K562 (cell line): Measurements from ENCODE around the gene GLYATL1. TPM values are rescaled to one million over a fixed set of nuclear protein-coding genes. Genes with fewer than 3 reads are reported as not detected.

ENCODE experiments used
- ATAC-seq: fragments of 200-7000 bp; cut with Tn5 transposase; 3 replicates; pipeline ENCODE4 v1.9.1; 2020; ENCODE audit warnings: moderate library complexity
- BruUV-seq: library from RNA; stranded (reverse); fragments of 400-500 nt; replicated peaks from 2 replicates; lab custom pipeline; 2021; lab: Mats Ljungman, UMichigan
- CTCF ChIA-PET: fragments of 300-600 bp; formaldehyde crosslinking; extraction: SDS; loops from one replicate; lab custom pipeline; 2021; ENCODE audit warnings: low intra/inter-chr PET ratio; lab: Yijun Ruan, JAX
- POLR2A ChIA-PET: fragments of 300-600, 350-650 bp; sonication (Branson Sonifier 250); formaldehyde crosslinking; extraction: SDS; loops from one replicate; lab custom pipeline; 2021; ENCODE audit warnings: antibody characterized with exemption, inconsistent platforms; lab: Yijun Ruan, JAX
- DNase-seq, 4 experiments: peaks; one replicate each; pipeline versions ENCODE4 v3.0.0 to v3.0.0-alpha.2; 2011 to 2018; ENCODE audit warnings: low spot score in 3 of 4, mixed read lengths in 3 of 4; ENCODE audit errors: extremely low read depth in 1 of 4
- FAIRE-seq: peaks from 2 replicates; lab custom pipeline; 2011; peaks lifted over from hg19 to GRCh38; lab: Jason Lieb, UNC
- H2AFZ ChIP-seq: 2 replicates; pipeline ENCODE4 v1.6.0; 2011; ENCODE audit warnings: low read depth, low read length, control low read depth, inconsistent platforms
- H3K27ac ChIP-seq: fragments of 200-600 bp; 3 replicates; pipeline ENCODE4 v1.8.0; 2011; ENCODE audit warnings: low read depth, mild to moderate bottlenecking, control low read depth, inconsistent platforms, low read length, moderate library complexity, mixed read lengths; ENCODE audit errors: extremely low read depth
- H3K27me3 ChIP-seq, 2 experiments: fragments of 300-600 bp in 1 of 2; 2 replicates in 1 of 2; 3 replicates in 1 of 2; pipeline versions ENCODE4 v1.6.0 to v1.8.0; 2011; ENCODE audit warnings: inconsistent platforms in 2 of 2, low read length in 2 of 2, mild to moderate bottlenecking in 1 of 2, mixed read lengths in 1 of 2, moderate library complexity in 1 of 2; ENCODE audit not compliant: control insufficient read depth in 2 of 2, insufficient read depth in 2 of 2
- H3K36me3 ChIP-seq: fragments of 300-600 bp; 3 replicates; pipeline ENCODE4 v1.8.0; 2011; ENCODE audit warnings: mild to moderate bottlenecking, low read length, inconsistent platforms; ENCODE audit not compliant: control insufficient read depth, insufficient read depth
- H3K4me1 ChIP-seq, 2 experiments: fragments of 200-600 bp in 1 of 2; replicated peaks in 1 of 2; 2 replicates in 1 of 2; 3 replicates in 1 of 2; pipeline versions ENCODE4 v1.5.1 to v1.8.0; 2011; ENCODE audit warnings: inconsistent platforms in 2 of 2, low read length in 2 of 2, mild to moderate bottlenecking in 1 of 2, mixed read lengths in 1 of 2, moderate library complexity in 1 of 2; ENCODE audit not compliant: control insufficient read depth in 2 of 2, insufficient read depth in 2 of 2
- H3K4me2 ChIP-seq: 2 replicates; pipeline ENCODE4 v1.6.1; 2011; ENCODE audit warnings: low read length, control low read depth, inconsistent platforms, mixed read lengths; ENCODE audit not compliant: insufficient read depth
- H3K4me3 ChIP-seq: fragments of 200-600 bp; sonication (generic), shearing (Covaris generic); 2 replicates; pipeline ENCODE4 v1.5.1; 2016; ENCODE audit warnings: control low read depth, inconsistent platforms
- H3K79me2 ChIP-seq: fragments of 200-600 bp; 3 replicates; pipeline ENCODE4 v1.8.0; 2011; ENCODE audit warnings: low read length, inconsistent platforms; ENCODE audit not compliant: control insufficient read depth, insufficient read depth
- H3K9ac ChIP-seq, 2 experiments: 2 replicates each; pipeline versions ENCODE4 v1.6.0 to v1.6.1; 2011; ENCODE audit warnings: low read depth in 2 of 2, low read length in 2 of 2, control low read depth in 1 of 2, inconsistent platforms in 1 of 2, mild to moderate bottlenecking in 1 of 2, mixed read lengths in 1 of 2; ENCODE audit not compliant: insufficient read depth in 1 of 2
- H3K9me1 ChIP-seq: one replicate; pipeline ENCODE4 v1.6.0; 2011; ENCODE audit warnings: inconsistent platforms, mild to moderate bottlenecking, low read length, moderate library complexity; ENCODE audit not compliant: control insufficient read depth, insufficient read depth
- H3K9me3 ChIP-seq: replicated peaks from 2 replicates; pipeline ENCODE4 v1.5.1; 2011; ENCODE audit warnings: low read depth, low read length, inconsistent platforms; ENCODE audit not compliant: control insufficient read depth, insufficient read depth
- H4K20me1 ChIP-seq: replicated peaks from 2 replicates; pipeline ENCODE4 v1.6.1; 2011; ENCODE audit warnings: low read length, inconsistent platforms, mixed read lengths; ENCODE audit not compliant: control insufficient read depth, insufficient read depth
- CTBP1 ChIP-seq: fragments of 450-650 bp; IDR thresholded peaks from 2 replicates; pipeline ENCODE4 v1.6.1; 2016; ENCODE audit warnings: borderline replicate concordance
- DPF2 ChIP-seq: fragments of 450-650 bp; IDR thresholded peaks from 2 replicates; pipeline ENCODE4 v1.6.1; 2016
- FOSL1 ChIP-seq: fragments of 200-800 bp; sonication (Bioruptor generic); conservative IDR thresholded peaks from 2 replicates; pipeline ENCODE4 v1.6.1; 2016; ENCODE audit warnings: missing genetic modification characterization, missing compliant biosample characterization
- HBP1 ChIP-seq: fragments of 450-650 bp; formaldehyde crosslinking; IDR thresholded peaks from 2 replicates; pipeline ENCODE4 v1.4.0; 2022; ENCODE audit warnings: missing genetic modification characterization
- POLR2B ChIP-seq: fragments of 450-650 bp; IDR thresholded peaks from 2 replicates; pipeline ENCODE4 v1.6.1; 2018; ENCODE audit warnings: low read depth; ENCODE audit not compliant: partially characterized antibody
- SIN3B ChIP-seq: fragments of 450-650 bp; IDR thresholded peaks from 2 replicates; pipeline ENCODE4 v1.6.1; 2017; ENCODE audit warnings: low read depth, mild to moderate bottlenecking, moderate library complexity
- SP2 ChIP-seq: IDR thresholded peaks from 2 replicates; pipeline ENCODE4 v1.6.1; 2011; ENCODE audit warnings: mild to moderate bottlenecking, low read depth, low read length, moderate library complexity; ENCODE audit not compliant: poor library complexity, severe bottlenecking; ENCODE audit errors: extremely low read depth
- STAT6 ChIP-seq: sonication (generic); formaldehyde crosslinking; IDR thresholded peaks from 2 replicates; pipeline ENCODE4 v1.8.1; 2023; ENCODE audit warnings: mild to moderate bottlenecking, missing genetic modification reagents
- TAF9B ChIP-seq: fragments of 450-650 bp; IDR thresholded peaks from 2 replicates; pipeline ENCODE4 v1.6.1; 2018; ENCODE audit warnings: mild to moderate bottlenecking; ENCODE audit not compliant: partially characterized antibody
- TEAD2 ChIP-seq: fragments of 450-650 bp; IDR thresholded peaks from 2 replicates; pipeline ENCODE4 v1.6.1; 2016; ENCODE audit warnings: missing genetic modification characterization, control low read depth, missing compliant biosample characterization
- U2AF1 ChIP-seq: fragments of 200-400 bp; formaldehyde crosslinking; optimal IDR thresholded peaks from 2 replicates; pipeline ENCODE3; 2017; ENCODE audit warnings: mild to moderate bottlenecking, low read depth, low read length, moderate library complexity
- ZKSCAN1 ChIP-seq: fragments of 150-350 bp; IDR thresholded peaks from 2 replicates; pipeline ENCODE4 v1.6.1; 2016; ENCODE audit warnings: low read depth, low read length
- WGBS: fragments of 100-300 bp; shearing (Covaris generic); methylation state at CpG from one replicate; pipeline ENCODE4 v1.1.6; 2016; ENCODE audit warnings: low coverage, mixed read lengths; ENCODE audit not compliant: insufficient coverage; ENCODE audit errors: missing lambda C conversion rate; 5-methylcytosine and 5-hydroxymethylcytosine counted together
- in situ Hi-C: fragments of 300-500 bp; cut with MboI; formaldehyde crosslinking; loops from 4 replicates; pipeline ENCODE4 v1.15.0; 2018; ENCODE audit warnings: inconsistent platforms, mixed read lengths
- intact Hi-C: fragments of 100-400 bp; cut with micrococcal nuclease; formaldehyde crosslinking; loops from 2 replicates; pipeline ENCODE4 v1.14.2; 2022
- polyA plus RNA-seq, 8 experiments: library from polyadenylated mRNA; depleted of rRNA in 4 of 8; stranded (reverse) in 5 of 8; unstranded in 3 of 8; fragments of >200 nt; fragmentation: Nextera tagmentation in 2 of 8; fragmentation: Illumina TruSeq in 1 of 8; extraction: Ambion mirVana in 2 of 8; extraction: Trizol in 1 of 8; gene quantifications; 2 replicates each; pipeline versions ENCODE4 v1.2.1 to v1.2.3, GENCODE V29; 2011 to 2014; ENCODE audit warnings: inconsistent platforms in 1 of 8, missing spikeins in 1 of 8
- total RNA-seq, 7 experiments: library from RNA; depleted of rRNA in 6 of 7; stranded (reverse); fragments of >200 nt in 6 of 7; fragmentation: Illumina TruSeq in 2 of 7; extraction: Trizol in 2 of 7; gene quantifications; 2 replicates each; pipeline versions ENCODE4 v1.2.1 to v1.2.3, GENCODE V29; 2011 to 2021; ENCODE audit warnings: low replicate concordance in 1 of 7

The GLYATL1 gene
- total and polyA plus RNA-seq, 9 of the 15 experiments (the other 6 are each of a cell fraction or from before 2014, with no cell fraction given) = not detected

DNA sequence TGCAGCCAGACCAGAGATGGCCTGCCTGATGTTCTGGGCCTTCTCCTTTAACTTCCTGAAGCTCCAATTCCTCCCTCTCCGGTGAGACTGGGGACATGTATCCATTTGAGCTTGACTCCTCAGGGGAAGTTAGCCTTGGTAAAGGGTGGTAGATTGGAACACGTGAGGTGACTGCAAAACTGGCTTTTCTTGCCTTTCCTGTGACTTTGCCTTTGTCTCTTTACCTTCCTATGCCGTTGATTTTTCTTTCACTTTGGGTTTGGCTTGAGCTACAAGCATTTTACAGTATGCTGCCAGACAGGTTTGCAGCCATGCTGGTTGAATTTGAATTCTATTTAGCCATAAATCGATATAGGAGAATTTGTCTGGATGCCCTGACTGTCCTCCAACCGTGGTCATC, 16.8 kb upstream of the GLYATL1 start:
- H3K9me3 ChIP-seq = no peaks in the 10 kb centered on the region
- TF ChIP-seq U2AF1 (no peak), TEAD2 (tag) (no peak), TAF9B (no peak), FOSL1 (tag) (no peak), HBP1 (no peak), CTBP1 (no peak), STAT6 (no peak), DPF2 (no peak), SP2 (no peak), SIN3B (no peak), POLR2B (no peak), ZKSCAN1 (no peak)
- TF ChIP-seq, all 486 proteins: peak for 0
- no peak overlapping the region for H3K4me2 ChIP-seq
- in situ Hi-C loops (no loop called here), intact Hi-C loops (no loop called here)
- ATAC-seq (no peak), FAIRE-seq (no peak), DNase-seq (no peak)
- no peaks in the 10 kb centered on the region for H3K79me2 ChIP-seq
- H3K9ac ChIP-seq = no peak overlapping the region
- H3K9me1 ChIP-seq = no peaks in the 10 kb centered on the region
- H2AFZ ChIP-seq = no peak overlapping the region
- ChIA-PET CTCF (interaction anchor here (0.6 kb wide), 1 partner anchor 398 kb away, joined by 3 read pairs; no protein-coding TSS in a partner anchor), POLR2A (interaction anchor here (0.6 kb wide), 1 partner anchor 15 kb away, joined by 3 read pairs; no protein-coding TSS in a partner anchor)
- no TSS peak for BruUV-seq
- no peaks in the 10 kb centered on the region for H3K4me1 ChIP-seq
- H3K4me3 ChIP-seq = no peak overlapping the region
- no peak overlapping the region for H3K27ac ChIP-seq
- no peaks in the 10 kb centered on the region for H3K36me3 ChIP-seq
- 2% methylated on average over 4 of the region's 5 CpGs for WGBS
- H3K27me3 ChIP-seq = no peaks in the 10 kb centered on the region
- H4K20me1 ChIP-seq = no peaks in the 10 kb centered on the region
